Endothelial cell of umbilical vein (primary cell): ENCODE measurements around the gene FAM200A. TPM values are rescaled to one million over a fixed set of nuclear protein-coding genes. Genes with fewer than 3 reads are reported as not detected.
"Not testable (repeated sequence)": the region's sequence is repeated elsewhere in the genome, so short reads cannot be mapped to it uniquely, and the experiment has no call there.

Source experiments
- BruUV-seq: library from RNA; stranded (reverse); fragments of 400-500 nt; replicated peaks from 2 replicates; lab custom pipeline; 2021; lab: Mats Ljungman, UMichigan
- CTCF ChIA-PET: fragments of 300-600, 350-600 bp; sonication (Branson Sonifier 250); formaldehyde crosslinking; loops from one replicate; lab custom pipeline; 2021; ENCODE audit warnings: antibody characterized with exemption, inconsistent platforms; lab: Charles Lee
- POLR2A ChIA-PET: fragments of 300-600, 350-600 bp; sonication (Branson Sonifier 250); formaldehyde crosslinking; loops from one replicate; lab custom pipeline; 2021; ENCODE audit warnings: antibody characterized with exemption, inconsistent platforms; lab: Charles Lee
- DNase-seq: peaks from one replicate; pipeline ENCODE4 v3.0.0-alpha.2; 2011; ENCODE audit warnings: low read depth, low spot score
- FAIRE-seq: peaks from 2 replicates; lab custom pipeline; 2011; peaks lifted over from hg19 to GRCh38; lab: Jason Lieb, UNC
- H2AFZ ChIP-seq: 2 replicates; pipeline ENCODE4 v1.6.0; 2012; ENCODE audit warnings: low read depth, low read length, control low read depth, inconsistent platforms
- H3K27ac ChIP-seq: 2 replicates; pipeline ENCODE4 v1.5.1; 2011; ENCODE audit warnings: low read depth, mild to moderate bottlenecking, control low read depth, low read length, moderate library complexity; ENCODE audit not compliant: insufficient read depth
- H3K27me3 ChIP-seq, 2 experiments: 2 replicates each; pipeline versions ENCODE4 v1.6.0 to v1.6.1; 2011; ENCODE audit warnings: low read length in 2 of 2, mixed read lengths in 1 of 2; ENCODE audit not compliant: control insufficient read depth in 2 of 2, insufficient read depth in 2 of 2
- H3K36me3 ChIP-seq, 2 experiments: 2 replicates in 1 of 2; 3 replicates in 1 of 2; pipeline ENCODE4 v1.5.1; 2011; ENCODE audit warnings: low read length in 2 of 2, mild to moderate bottlenecking in 1 of 2, moderate library complexity in 1 of 2; ENCODE audit not compliant: control insufficient read depth in 2 of 2, insufficient read depth in 2 of 2; ENCODE audit errors: extremely low read depth in 1 of 2
- H3K4me1 ChIP-seq: 3 replicates; pipeline ENCODE4 v1.5.1; 2011; ENCODE audit warnings: mild to moderate bottlenecking, low read length; ENCODE audit not compliant: control insufficient read depth, insufficient read depth; ENCODE audit errors: extremely low read depth
- H3K4me2 ChIP-seq: 2 replicates; pipeline ENCODE4 v1.6.1; 2011; ENCODE audit warnings: low read length, control low read depth, mixed read lengths; ENCODE audit not compliant: insufficient read depth
- H3K4me3 ChIP-seq, 3 experiments: fragments of 200-600 bp in 1 of 3; sonication (generic), shearing (Covaris generic) in 1 of 3; replicated peaks in 1 of 3; 2 replicates each; pipeline ENCODE4 v1.5.1; 2011 to 2016; ENCODE audit warnings: control low read depth in 3 of 3, low read length in 3 of 3, mild to moderate bottlenecking in 2 of 3, inconsistent platforms in 1 of 3, low read depth in 1 of 3, moderate library complexity in 1 of 3; ENCODE audit not compliant: insufficient read depth in 1 of 3
- H3K79me2 ChIP-seq: 2 replicates; pipeline ENCODE4 v1.6.0; 2012; ENCODE audit warnings: low read length, inconsistent platforms; ENCODE audit not compliant: control insufficient read depth, insufficient read depth
- H3K9ac ChIP-seq: replicated peaks from 2 replicates; pipeline ENCODE3; 2011; ENCODE audit warnings: low read length, control low read depth; ENCODE audit not compliant: insufficient read depth; ENCODE audit errors: extremely low read depth
- H3K9me1 ChIP-seq: replicated peaks from 3 replicates; pipeline ENCODE4 v1.6.0; 2011; ENCODE audit warnings: mild to moderate bottlenecking, low read length; ENCODE audit not compliant: control insufficient read depth, insufficient read depth; ENCODE audit errors: extremely low read depth
- H3K9me3 ChIP-seq: replicated peaks from 2 replicates; pipeline ENCODE4 v1.5.1; 2012; ENCODE audit warnings: low read length, inconsistent platforms; ENCODE audit not compliant: control insufficient read depth, insufficient read depth
- H4K20me1 ChIP-seq: replicated peaks from 2 replicates; pipeline ENCODE3; 2011; ENCODE audit warnings: mild to moderate bottlenecking, low read length; ENCODE audit not compliant: control insufficient read depth, insufficient read depth; ENCODE audit errors: extremely low read depth
- FOS ChIP-seq: IDR thresholded peaks from 2 replicates; pipeline ENCODE4 v1.6.1; 2011; ENCODE audit warnings: mild to moderate bottlenecking, low read length, moderate library complexity, borderline replicate concordance; ENCODE audit not compliant: insufficient read depth
- JUN ChIP-seq: IDR thresholded peaks from 2 replicates; pipeline ENCODE4 v1.6.1; 2011; ENCODE audit warnings: borderline replicate concordance, low read depth; ENCODE audit not compliant: insufficient read length, insufficient read depth
- MYC ChIP-seq: IDR thresholded peaks from one replicate; pipeline ENCODE4 v1.6.1; 2011; ENCODE audit warnings: mild to moderate bottlenecking, low read depth, low read length
- POLR2AphosphoS5 ChIP-seq: IDR thresholded peaks from 2 replicates; pipeline ENCODE4 v1.6.1; 2012; ENCODE audit warnings: low read depth, mild to moderate bottlenecking, control low read depth, low read length, moderate library complexity; ENCODE audit not compliant: insufficient read depth
- dilution Hi-C: fragments of 300-500 bp; cut with MboI; formaldehyde crosslinking; loops from one replicate; pipeline ENCODE4 v1.15.0; 2019; ENCODE audit warnings: low sequenced_read_pairs; ENCODE audit not compliant: extremely low pct_ligation_motif_present
- intact Hi-C: fragments of 100-400 bp; cut with micrococcal nuclease; formaldehyde crosslinking; loops from one replicate; pipeline ENCODE4 v1.10.0; 2022
- polyA plus RNA-seq, 4 experiments: library from polyadenylated mRNA; depleted of rRNA in 3 of 4; stranded (reverse) in 3 of 4; unstranded in 1 of 4; fragments of >200 nt; gene quantifications; 2 replicates each; pipeline versions ENCODE4 v1.2.1 to v1.2.3, GENCODE V29; 2011 to 2012; ENCODE audit warnings: missing spikeins in 1 of 4
- total RNA-seq: library from RNA; stranded (reverse); gene quantifications from 2 replicates; pipeline ENCODE4 v1.2.3, GENCODE V29; 2021
- TF ChIP-seq, protein P1 (sequence below), 2 donors: IDR thresholded peaks; 1 replicate in 1 of 2; 2 replicates in 1 of 2; pipeline ENCODE4 v1.5.1; 2011; ENCODE audit warnings: low read length in 2 of 2, mild to moderate bottlenecking in 2 of 2, moderate library complexity in 2 of 2, control low read depth in 1 of 2, inconsistent platforms in 1 of 2, low read depth in 1 of 2; ENCODE audit not compliant: insufficient read depth in 1 of 2; ENCODE audit errors: extremely low read depth in 1 of 2

FAM200A gene
- total and polyA plus RNA-seq, 2 donors (not counting 3 experiments of a cell fraction or from before 2014, with no cell fraction given): 2.1 to 3.6 TPM

DNA sequence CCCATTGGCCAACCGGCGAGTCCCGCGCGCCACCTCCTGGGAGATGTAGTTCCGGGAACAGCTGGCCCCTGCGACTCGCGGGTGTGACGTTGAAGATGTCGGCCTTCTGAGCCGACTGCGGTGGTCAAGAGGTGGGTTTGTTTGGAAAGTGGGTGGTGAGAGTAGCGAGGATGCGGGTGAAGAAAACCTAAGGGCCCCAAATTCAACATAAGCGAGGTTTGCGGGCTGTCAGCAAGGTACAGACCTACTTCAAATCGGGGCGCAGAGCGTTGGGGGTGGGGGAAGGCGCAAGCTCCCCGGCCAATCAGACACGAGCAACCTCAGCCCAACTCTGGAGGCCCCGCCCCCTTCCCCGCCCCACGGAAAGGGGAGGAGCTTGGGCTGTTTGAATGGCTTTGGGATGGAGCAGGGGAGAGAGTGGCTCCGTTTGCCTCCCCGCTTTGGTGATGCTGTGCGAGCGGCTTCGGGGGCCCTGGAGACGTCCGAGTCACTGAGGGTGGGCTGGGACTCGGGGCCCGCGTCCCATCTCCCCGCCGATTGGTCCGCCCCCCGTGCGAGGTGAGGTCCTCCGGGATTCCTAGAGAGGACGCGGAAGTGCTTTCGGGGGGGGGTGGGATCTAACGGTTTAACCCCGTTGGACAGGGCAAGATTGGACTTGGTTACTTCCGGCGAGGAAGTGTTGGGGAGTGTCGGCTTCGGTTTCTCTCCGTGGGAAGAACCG is 47.2 kb downstream of the FAM200A start, which contains the start of gene ZKSCAN5:
ZKSCAN5 (plus strand) TSS at position 60 of the 721 bp plus-strand sequence. CDS start 1,383 bp downstream, outside the sequence.
- peak; percentile 98 for DNase-seq
- CTCF ChIA-PET: interaction anchor here (0.7 to 1.2 kb wide), 5 partner anchors 31 to 75 kb away, joined by 3 to 4 read pairs (median 3); partner anchors contain the start of genes FAM200A and ZNF655
- Histone ChIP-seq H3K9ac (peak within 1 kb of the TSS; percentile 63), H2AFZ (peak within 1 kb of the TSS; percentile 93), H3K27ac (peak within 1 kb of the TSS; percentile 69), H3K4me1 (peaks cover 20% of the 10 kb centered on the region), H3K4me2 (peak within 1 kb of the TSS; percentile 100), H4K20me1 (no peaks in the 10 kb centered on the region), H3K36me3 (no peaks in the 10 kb centered on the region), H3K9me3 (no peaks in the 10 kb centered on the region), H3K9me1 (no peaks in the 10 kb centered on the region), H3K4me3 (peak within 1 kb of the TSS; percentile 59 to 76 (median 75)), H3K27me3 (no peaks in the 10 kb centered on the region), H3K79me2 (peaks cover 23% of the 10 kb centered on the region)
- BruUV-seq: no TSS peak
- no peak for TF ChIP-seq FOS
- TF ChIP-seq POLR2AphosphoS5: peak; percentile 74
- intact Hi-C loops: loop anchor here (1.0 to 2.0 kb wide), 4 partner anchors 32 to 112 kb away; partner anchors contain the start of genes BUD31, FAM200A, PDAP1 and ZNF789
- no peak for FAIRE-seq
- POLR2A ChIA-PET: interaction anchor here (1.3 kb wide), 1 partner anchor 47 kb away, joined by 4 read pairs; the partner anchor contains the start of gene FAM200A
- dilution Hi-C loops: no loop called here

DNA sequence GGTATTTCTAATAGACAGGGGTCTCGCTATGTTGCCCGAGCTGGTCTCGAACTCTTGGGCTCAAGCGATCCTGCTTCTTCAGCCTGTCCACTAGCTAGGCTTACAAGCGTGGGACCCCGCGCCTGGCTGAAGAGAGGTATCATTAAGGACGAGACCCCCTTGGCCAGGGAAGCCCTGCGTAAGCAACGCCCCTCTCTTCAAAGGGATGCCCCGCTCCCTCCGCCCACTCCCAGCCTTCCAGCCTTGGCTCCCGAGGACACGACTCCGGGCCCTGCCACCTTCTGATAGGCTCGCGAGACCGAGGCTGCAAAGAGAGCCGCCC is 47.7 kb downstream of the FAM200A start:
- FAIRE-seq: peak; percentile 97
- H3K27ac ChIP-seq: peak overlapping the region; percentile 69
- no peaks in the 10 kb centered on the region for H4K20me1 ChIP-seq
- H3K4me1 ChIP-seq: peaks cover 20% of the 10 kb centered on the region
- dilution Hi-C loops: no loop called here
- H3K36me3 ChIP-seq: no peaks in the 10 kb centered on the region
- peak overlapping the region; percentile 63 for H3K9ac ChIP-seq
- no TSS peak for BruUV-seq
- intact Hi-C loops: loop anchor here (1.0 to 2.0 kb wide), 4 partner anchors 32 to 112 kb away; partner anchors contain the start of genes BUD31, FAM200A, PDAP1 and ZNF789
- peak overlapping the region; percentile 93 for H2AFZ ChIP-seq
- peak overlapping the region; percentile 34 for H3K4me2 ChIP-seq
- H3K79me2 ChIP-seq: peaks cover 27% of the 10 kb centered on the region
- H3K9me3 ChIP-seq: no peaks in the 10 kb centered on the region
- DNase-seq: no peak
- TF ChIP-seq, protein P1, sequence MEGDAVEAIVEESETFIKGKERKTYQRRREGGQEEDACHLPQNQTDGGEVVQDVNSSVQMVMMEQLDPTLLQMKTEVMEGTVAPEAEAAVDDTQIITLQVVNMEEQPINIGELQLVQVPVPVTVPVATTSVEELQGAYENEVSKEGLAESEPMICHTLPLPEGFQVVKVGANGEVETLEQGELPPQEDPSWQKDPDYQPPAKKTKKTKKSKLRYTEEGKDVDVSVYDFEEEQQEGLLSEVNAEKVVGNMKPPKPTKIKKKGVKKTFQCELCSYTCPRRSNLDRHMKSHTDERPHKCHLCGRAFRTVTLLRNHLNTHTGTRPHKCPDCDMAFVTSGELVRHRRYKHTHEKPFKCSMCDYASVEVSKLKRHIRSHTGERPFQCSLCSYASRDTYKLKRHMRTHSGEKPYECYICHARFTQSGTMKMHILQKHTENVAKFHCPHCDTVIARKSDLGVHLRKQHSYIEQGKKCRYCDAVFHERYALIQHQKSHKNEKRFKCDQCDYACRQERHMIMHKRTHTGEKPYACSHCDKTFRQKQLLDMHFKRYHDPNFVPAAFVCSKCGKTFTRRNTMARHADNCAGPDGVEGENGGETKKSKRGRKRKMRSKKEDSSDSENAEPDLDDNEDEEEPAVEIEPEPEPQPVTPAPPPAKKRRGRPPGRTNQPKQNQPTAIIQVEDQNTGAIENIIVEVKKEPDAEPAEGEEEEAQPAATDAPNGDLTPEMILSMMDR (IDR thresholded peaks at IDR 0.05; ENCODE audit: extremely low read depth in 1 of 2, insufficient read depth in 1 of 2, low read depth in 1 of 2, low read length in 2 of 2): no peak
- no peak for TF ChIP-seq JUN
- no peak for TF ChIP-seq MYC
- CTCF ChIA-PET: interaction anchor here (0.9 to 1.2 kb wide), 4 partner anchors 31 to 54 kb away, joined by 3 read pairs; partner anchors contain the start of genes FAM200A and ZNF655
- H3K27me3 ChIP-seq: no peaks in the 10 kb centered on the region
- POLR2A ChIA-PET: interaction anchor here (0.6 to 1.3 kb wide), 2 partner anchors 48 to 176 kb away, joined by 4 read pairs; partner anchors contain the start of gene FAM200A
- peak overlapping the region; percentile 59 to 76 (median 75) for H3K4me3 ChIP-seq
- H3K9me1 ChIP-seq: no peaks in the 10 kb centered on the region

DNA sequence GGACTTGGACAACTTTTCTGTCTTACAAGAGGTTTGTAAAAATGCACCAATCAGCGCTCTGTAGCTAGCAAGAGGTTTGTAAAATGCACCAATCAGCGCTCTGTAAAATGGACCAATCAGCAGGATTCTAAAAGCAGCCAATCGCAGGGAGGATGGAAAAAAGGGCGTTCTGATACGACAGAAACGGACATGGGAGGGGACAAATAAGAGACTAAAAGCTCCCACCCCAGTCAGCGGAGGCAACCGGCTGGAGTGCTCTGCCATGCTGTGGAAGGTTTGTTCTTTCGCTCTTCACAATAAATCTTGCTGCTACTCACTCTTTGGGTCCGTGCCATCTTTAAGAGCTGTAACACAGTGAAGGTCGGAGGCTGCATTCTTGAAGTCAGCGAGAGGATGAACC is 50.7 kb downstream of the FAM200A start:
- peaks cover 25% of the 10 kb centered on the region for H3K4me1 ChIP-seq
- dilution Hi-C loops, H3K9me1 ChIP-seq, H3K4me3 ChIP-seq, CTCF ChIA-PET, BruUV-seq, DNase-seq, H3K27me3 ChIP-seq, H3K36me3 ChIP-seq, intact Hi-C loops, H3K9me3 ChIP-seq, H4K20me1 ChIP-seq, H2AFZ ChIP-seq, H3K9ac ChIP-seq, H3K27ac ChIP-seq, FAIRE-seq: not testable (repeated sequence)
- H3K4me2 ChIP-seq: peak overlapping the region; percentile 33
- POLR2A ChIA-PET: interaction anchor here (0.9 kb wide), 1 partner anchor 51 kb away, joined by 3 read pairs; the partner anchor contains the start of gene FAM200A
- H3K79me2 ChIP-seq: peaks cover 40% of the 10 kb centered on the region
